ENCODE results near the gene ABCF2. TPM values are rescaled to one million over a fixed set of nuclear protein-coding genes. Genes with fewer than 3 reads are reported as not detected.

ABCF2 gene
- total RNA-seq, 1 experiment from 2014 or later: 74.0 TPM

GRCh38 chr7:151225948-151226510 is 976 bp downstream of the ABCF2 start:
- DNase-seq (ENCODE audit: low read depth): no peak

GRCh38 chr7:151223728-151224127 is 3.3 kb downstream of the ABCF2 start:
- no peak for DNase-seq (ENCODE audit: low read depth)

GRCh38 chr7:151218170-151218569 is 8.8 kb downstream of the ABCF2 start:
- no peak for DNase-seq (ENCODE audit: low read depth)

- no peak for DNase-seq (ENCODE audit: low read depth)
Measured at GRCh38 chr7:151215396-151215795, 11.6 kb downstream of the ABCF2 start.

- no peak for DNase-seq (ENCODE audit: low read depth)
Measured at GRCh38 chr7:151213826-151214225, 13.2 kb downstream of the ABCF2 start.

- DNase-seq (ENCODE audit: low read depth): no peak
Measured at GRCh38 chr7:151212626-151213025, 14.4 kb downstream of the ABCF2 start.

GRCh38 chr7:151211155-151211772 is 15.7 kb downstream of the ABCF2 start:
- no peak for DNase-seq (ENCODE audit: low read depth)

- DNase-seq (ENCODE audit: low read depth): no peak
Measured at GRCh38 chr7:151210087-151210854, 16.7 kb downstream of the ABCF2 start, which contains the start of gene H2BK1. TSS of gene H2BK1 (minus strand) at chr7:151210488. CDS start at chr7:151210318, 170 bp downstream.

- DNase-seq (ENCODE audit: low read depth): no peak
Measured at GRCh38 chr7:151209588-151209987, 17.4 kb downstream of the ABCF2 start.

GRCh38 chr7:151208253-151208862 is 18.6 kb downstream of the ABCF2 start:
- DNase-seq (ENCODE audit: low read depth): no peak

GRCh38 chr7:151207804-151208203 is 19.2 kb downstream of the ABCF2 start:
- no peak for DNase-seq (ENCODE audit: low read depth)

- DNase-seq (ENCODE audit: low read depth): no peak
Measured at GRCh38 chr7:151207315-151207714, 19.7 kb downstream of the ABCF2 start.

- DNase-seq (ENCODE audit: low read depth): no peak
Measured at GRCh38 chr7:151206914-151207313, 20.1 kb downstream of the ABCF2 start.

GRCh38 chr7:151205730-151206129 is 21.3 kb downstream of the ABCF2 start:
- no peak for DNase-seq (ENCODE audit: low read depth)

- no peak for DNase-seq (ENCODE audit: low read depth)
Measured at GRCh38 chr7:151204383-151205032, 22.5 kb downstream of the ABCF2 start.

GRCh38 chr7:151202836-151203235 is 24.2 kb downstream of the ABCF2 start:
- no peak for DNase-seq (ENCODE audit: low read depth)

GRCh38 chr7:151201751-151202150 is 25.3 kb downstream of the ABCF2 start:
- DNase-seq (ENCODE audit: low read depth): no peak

- DNase-seq (ENCODE audit: low read depth): no peak
Measured at GRCh38 chr7:151201344-151201743, 25.7 kb downstream of the ABCF2 start.

GRCh38 chr7:151198945-151199848 is 27.8 kb downstream of the ABCF2 start:
- no peak for DNase-seq (ENCODE audit: low read depth)

GRCh38 chr7:151197932-151198331 is 29.1 kb downstream of the ABCF2 start:
- no peak for DNase-seq (ENCODE audit: low read depth)

Measured in M059J (cell line).